ENCODE data around the gene TAF3.

The TAF3 gene

DNA sequence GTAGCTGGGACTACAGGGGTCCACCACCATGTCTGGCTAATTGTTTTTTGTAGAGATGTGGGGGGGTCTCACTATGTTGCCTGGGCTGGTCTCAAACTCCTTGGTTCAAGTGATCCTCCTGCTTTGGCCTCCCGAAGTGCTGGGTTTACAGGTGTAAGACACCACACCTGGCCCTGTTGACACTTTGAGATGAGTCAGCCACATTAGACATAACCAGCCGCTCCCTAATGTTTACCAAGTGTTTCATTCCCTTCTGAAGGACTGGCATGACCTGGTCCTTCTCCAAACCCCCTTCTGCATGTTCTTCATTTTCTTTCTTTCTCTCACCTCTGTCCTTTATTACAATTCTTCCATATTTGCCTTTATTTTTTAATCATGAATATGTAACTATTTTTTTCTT lies 67.8 kb downstream of the TAF3 start:
- no peak for DNase-seq (ENCODE audit: low read depth)

DNA sequence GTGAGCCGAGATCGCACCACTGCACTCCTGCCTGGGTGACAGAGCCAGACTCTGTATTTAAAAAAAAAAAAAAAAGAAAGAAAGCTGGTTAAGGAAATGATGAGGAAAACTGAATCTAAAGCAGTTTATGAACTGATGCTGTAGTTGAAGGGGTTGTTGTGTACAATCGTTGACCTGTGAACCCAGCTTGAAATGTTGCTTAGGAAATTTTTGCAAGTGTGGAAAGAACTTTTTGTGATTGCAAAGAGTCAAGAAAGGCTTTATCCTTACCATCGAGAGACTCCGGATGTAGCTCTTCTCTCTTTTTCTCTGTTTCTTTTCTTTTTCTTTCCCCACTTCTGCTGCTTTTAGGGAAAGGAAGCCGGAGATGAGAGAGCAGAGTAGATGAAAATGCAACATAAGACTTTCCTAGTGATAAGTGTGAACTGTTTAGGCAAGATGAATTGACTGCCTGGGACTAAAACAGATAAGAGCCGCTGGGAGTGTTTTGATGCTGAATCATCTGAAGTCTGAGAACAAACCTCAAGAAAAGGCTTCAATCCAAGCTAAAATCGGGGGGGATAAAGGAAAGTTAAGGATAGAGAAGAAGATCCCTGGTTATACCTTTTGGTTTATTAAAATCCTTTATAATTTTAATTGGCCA lies 69.0 kb downstream of the TAF3 start:
- DNase-seq (ENCODE audit: low read depth): no peak

DNA sequence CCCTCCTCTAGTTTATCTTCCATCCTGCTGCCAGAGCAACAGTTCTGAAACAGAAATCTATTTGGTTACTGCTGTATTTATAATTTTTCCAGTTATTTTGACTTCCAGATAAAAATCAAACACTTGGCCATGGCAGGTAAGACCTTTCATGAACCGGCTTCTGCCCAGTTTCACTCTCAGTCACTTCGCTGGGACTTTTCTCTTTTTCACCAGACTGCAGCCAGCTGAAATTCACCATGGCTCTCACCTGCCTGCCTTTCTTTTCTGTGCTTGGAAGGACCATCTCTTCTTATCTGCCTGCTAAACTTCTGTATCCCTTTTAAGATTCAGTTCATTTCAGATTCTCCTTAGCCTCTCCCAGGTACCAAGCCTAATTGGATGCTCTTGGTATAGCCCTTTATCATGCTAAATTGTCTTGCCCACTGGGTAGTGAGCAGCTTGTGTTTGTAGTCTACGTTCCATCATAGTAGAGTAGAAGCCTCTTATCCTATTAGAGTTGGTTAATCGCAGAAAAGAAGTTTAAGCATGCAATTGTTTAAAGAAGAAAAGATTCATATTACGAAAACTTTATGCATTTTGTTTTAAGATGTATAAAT lies 71.7 kb downstream of the TAF3 start:
- DNase-seq (ENCODE audit: low read depth): no peak

DNA sequence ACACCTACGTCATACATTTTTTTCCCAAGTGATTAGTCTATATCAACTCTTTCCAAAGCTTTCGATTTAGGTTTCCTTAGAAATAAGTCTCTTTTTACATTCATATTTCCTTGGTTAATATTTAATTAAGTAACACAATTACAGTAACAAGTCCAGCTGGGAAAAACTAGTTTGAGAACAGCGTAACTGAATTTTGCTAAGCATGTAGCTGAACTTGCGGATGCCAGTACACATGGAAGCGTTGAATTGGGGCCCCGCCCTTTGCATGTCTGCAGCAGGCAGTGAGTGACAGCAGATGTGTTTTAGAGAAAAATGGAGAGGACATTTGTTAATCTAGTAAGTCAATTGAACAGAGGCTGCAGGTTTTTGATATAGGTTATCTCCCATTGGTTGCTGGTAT lies 72.5 kb downstream of the TAF3 start:
- DNase-seq (ENCODE audit: low read depth): no peak

DNA sequence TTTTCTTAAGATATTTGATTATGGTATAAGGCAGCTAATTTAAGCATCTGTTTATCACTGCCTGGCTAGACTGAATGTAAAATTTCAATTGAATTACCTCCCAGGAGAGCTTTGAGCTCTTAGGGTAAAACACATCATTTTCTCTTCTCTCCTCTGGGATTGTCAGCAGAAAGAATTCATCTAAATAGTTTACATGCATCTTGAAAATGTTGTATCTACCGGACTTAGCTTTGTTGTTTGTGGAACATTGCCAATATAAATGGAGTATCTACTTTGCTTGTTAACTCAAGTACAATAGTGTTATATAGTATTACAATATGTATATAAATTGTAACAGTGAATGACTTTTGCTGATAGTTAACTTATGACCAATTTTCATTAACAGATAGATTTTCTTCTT lies 73.3 kb downstream of the TAF3 start:
- no peak for DNase-seq (ENCODE audit: low read depth)

DNA sequence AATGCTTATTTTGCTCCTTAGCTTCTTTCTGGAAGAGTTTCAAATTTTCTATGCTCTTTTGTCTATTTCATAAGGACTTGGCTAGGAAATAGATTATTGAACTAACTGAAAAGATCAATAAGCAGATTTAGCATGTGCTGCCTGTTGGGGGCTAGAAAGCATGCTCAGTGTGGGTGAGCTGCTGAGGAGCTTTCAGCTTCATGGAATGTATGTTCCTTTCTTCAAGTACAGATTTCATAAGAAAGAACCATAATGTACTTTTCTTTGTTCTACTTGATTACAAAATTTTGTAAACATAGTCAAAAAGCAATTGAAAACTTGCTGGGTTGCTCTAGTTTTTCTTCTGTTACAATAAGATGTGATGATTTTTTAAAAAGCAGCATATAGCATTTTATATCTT lies 73.8 kb downstream of the TAF3 start:
- no peak for DNase-seq (ENCODE audit: low read depth)

DNA sequence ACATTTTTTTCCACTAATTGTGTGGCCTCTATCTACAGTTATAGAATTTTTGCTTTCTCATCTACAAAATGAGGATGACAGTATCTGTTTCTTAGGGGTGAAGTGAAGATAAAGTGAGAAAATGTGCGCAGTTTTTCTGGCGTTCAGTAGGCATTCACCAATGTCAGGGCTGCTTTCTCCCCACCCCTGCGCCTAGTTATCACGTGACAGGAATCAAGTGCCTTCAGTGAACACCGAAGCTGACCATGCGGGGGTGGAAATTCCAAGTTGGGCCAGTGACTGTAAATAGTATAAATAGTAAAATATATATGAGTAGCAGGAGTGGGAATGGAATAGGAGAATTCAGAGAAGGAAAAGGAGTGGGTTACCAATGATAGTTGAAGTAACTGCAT lies 77.4 kb downstream of the TAF3 start:
- DNase-seq (ENCODE audit: low read depth): no peak

DNA sequence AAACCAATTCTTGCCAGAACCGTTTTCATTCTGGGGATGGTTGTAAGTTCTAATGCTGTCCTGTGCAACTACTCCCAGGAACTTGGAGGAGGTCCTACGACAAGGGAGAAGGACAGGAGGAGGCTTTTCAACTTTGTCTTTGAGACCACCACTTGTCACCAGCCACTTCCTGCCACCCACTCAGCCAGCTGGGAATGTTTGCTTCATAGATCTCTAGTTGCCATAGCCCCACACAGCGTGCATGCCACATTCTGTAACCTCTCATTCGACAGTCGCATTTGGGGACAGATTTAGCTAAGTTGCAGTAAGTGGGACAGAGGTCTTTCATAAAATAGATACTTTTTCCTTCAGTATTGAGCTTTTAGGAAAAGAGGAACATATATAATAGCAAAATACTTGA lies 78.0 kb downstream of the TAF3 start:
- no peak for DNase-seq (ENCODE audit: low read depth)

DNA sequence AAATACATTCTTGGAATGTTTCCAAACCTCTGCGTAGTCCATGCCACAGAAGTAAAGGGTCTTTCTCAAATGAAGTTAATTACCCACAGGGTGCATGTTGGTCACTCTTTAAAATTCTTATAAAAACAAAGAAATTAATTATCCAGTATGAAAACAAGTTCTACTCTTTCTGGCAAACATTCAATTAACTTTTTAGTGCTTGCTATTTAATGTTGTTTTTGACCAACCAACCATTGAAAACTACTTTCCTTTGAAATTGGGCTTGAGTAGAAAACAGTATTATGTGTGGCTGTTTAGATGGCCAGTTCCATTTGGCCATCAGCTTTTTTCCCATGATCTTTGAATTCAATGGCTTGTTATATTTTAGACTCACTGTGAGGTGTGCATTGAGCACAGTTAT lies 83.0 kb downstream of the TAF3 start:
- DNase-seq (ENCODE audit: low read depth): no peak

DNA sequence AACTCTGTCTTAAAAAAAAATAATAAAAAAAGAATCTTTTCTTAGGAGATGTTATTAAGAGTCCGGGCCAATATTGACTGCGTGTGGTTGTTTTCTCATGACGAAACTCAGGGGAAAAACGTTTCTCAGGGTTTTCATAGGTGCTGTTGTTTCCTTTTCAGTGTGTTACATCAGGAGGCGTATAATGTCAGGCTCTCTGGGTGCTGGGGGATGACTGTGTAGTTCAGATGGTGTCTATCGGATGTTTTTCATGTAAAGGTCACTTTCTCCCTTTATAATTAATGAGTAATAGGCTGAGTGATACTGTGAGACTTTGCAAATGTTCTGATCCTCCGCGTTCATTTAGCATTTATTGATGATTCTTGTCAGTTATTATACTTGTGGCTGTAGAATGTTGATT lies 84.1 kb downstream of the TAF3 start:
- DNase-seq (ENCODE audit: low read depth): no peak

DNA sequence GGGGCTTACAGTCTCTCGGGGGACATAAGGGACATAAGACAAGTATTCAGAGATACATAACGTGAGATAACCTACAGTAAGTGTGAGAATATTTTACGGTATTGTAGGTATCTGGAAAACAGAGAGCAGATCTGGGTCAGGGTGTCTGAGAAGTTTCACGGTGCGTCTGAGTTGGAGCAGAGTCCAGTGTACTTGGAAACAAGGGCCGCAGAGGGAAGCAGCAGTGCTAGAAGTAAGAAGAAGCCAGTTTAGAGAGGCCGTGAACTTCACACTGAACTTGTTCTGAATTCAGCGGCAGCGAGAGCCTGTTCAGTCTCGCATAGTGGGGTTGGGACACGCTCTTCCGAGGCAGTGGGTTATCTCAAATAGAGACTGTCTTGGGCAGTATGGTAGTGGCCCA lies 85.5 kb downstream of the TAF3 start:
- DNase-seq (ENCODE audit: low read depth): no peak

DNA sequence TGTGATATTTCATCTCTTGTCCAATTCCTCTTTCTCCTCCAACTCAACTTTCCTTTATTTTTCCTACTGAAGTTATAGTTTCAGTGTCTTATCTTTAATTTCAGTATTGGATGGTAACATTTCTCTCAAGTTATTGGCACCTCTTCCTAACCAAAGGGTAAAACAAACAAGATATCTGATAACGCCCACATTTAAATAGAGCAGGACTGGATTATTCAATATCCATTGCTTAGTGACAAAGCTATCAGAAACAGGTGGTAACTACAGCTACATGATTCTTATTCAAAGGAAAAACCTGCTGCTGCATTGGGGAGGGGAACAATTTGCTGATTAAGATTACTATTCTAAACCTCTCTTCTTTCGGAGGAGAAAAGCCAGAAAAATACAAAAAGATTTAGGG lies 87.8 kb downstream of the TAF3 start:
- no peak for DNase-seq (ENCODE audit: low read depth)

DNA sequence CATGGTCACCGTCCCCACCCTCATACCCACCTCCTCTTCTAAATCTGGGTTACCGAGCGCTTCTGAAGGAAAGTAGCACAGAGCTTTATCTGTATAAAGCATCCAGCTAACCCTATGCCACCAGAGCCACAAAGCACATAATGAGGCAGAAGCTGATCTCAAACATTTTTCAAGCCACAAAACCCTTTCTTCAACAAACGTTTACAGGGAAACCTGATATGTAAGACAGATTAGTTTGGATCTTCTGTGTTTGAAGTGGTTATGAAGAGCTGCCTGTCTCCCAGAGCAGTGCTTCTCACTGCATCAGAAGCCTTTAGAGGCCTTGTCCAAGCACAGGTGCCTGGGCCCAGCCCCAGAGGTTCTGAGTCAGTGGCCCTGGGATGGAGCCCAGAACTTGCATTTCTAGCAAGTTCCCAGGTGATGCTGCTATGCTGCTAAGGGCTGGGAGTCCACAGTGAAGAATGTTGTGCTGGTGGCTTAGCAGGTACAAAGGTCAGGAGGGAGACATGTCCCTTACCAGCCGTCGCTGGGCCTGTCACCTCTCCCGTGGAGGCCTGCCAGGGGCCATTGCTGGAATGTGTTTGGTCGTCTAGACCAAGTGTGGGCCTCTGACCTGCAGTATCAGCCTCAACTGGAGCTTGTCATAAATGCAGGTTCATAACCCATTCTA lies 90.4 kb downstream of the TAF3 start:
- DNase-seq (ENCODE audit: low read depth): no peak

DNA sequence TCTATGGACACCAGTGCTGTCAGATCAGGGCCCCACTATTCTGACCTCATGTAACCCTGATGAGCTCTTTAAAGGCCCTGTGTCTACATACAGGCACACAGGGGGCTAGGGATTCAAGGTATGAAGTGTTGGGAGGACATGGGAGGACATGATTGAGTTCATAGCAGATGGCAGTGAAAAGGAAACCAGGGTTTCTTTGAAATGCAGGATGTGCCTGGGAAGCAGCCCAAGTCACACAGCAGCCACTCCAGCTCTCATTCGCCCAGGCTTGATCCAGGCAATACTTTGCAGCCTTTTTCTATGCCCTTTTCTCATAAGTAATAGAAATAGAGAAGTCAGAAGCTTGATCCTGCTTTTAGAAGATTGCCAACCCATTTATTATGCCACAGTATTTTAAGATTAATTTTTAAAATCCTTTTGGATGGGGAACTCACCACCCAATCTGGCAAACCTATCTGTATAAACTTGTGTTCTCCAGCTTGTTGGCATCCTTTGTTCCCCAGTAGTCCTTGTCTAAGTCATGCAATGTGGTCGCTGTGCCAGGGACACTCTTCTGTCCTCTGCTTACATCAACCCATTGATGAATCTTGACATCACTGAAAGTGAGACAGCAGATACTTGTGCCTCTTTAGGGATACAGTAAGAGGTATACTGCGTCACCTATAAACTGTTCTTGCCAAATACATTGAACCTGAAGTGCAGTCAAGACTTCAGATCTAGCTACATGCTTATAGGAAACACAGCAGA lies 95.0 kb downstream of the TAF3 start:
- DNase-seq (ENCODE audit: low read depth): no peak

DNA sequence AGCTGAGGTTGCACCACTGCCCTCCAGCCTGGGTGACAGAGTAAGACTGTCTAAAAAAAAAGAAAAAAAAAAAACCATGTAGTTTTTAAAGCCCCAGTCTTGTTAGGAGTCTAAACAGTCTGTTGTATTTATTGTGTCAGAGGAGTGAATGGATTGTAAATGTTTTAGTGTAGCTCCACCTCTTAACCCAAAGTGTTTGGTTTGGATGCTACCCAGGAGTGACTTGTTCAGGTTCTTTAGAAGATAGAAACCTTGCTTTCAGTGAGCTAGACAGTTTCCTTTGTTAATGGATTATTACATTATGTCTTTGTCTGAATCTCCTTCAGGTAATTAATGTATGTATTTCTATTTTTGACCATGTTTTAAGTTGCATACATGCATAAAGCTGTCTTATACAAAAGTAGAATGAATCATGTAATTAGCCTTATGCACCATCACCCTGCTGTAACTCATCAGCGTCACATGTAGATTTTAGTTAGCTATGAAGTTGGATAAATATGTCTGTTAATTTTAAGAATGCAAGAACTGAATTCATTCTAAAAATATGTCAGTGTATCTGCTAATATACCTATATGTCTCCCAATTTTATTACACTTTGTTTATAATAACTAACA lies 97.7 kb downstream of the TAF3 start:
- no peak for DNase-seq (ENCODE audit: low read depth)

DNA sequence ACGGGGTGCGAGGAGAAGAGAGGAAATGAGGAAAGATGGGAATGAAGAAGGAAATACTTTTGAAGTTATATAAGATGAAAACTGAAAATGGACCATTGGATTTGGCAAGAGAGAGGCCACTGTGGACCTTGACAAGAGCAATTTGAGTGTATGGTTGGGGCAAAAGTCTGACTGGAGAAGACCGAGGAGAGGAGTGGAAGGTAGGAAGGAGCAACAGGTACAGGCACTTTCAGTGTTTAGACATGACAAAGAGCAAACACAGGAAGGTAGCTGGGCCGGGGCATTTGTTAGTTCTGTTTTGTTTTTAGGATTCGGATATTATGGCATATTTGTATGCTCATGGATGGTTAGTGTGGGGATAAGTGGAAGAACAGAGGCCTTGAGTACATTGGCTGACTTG lies 99.4 kb downstream of the TAF3 start:
- DNase-seq (ENCODE audit: low read depth): no peak

DNA sequence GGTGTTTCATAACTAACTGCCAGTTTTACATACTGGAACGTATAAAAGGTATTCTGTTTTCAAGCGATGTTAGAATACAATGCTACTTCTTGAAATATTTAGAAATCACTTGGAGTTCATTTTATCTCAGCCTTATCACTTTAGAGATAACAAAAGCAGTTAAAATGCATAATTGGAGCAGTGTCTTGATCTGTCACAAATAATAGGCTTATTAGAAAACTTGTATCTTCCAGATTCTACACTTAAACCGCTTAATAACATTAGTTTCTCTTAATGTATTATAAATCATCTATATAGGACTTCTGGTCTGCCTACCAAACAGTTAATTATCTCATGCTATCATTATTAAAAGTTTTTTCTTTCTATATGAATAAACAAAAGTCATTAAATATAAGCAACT lies 104.4 kb downstream of the TAF3 start:
- no peak for DNase-seq (ENCODE audit: low read depth)

DNA sequence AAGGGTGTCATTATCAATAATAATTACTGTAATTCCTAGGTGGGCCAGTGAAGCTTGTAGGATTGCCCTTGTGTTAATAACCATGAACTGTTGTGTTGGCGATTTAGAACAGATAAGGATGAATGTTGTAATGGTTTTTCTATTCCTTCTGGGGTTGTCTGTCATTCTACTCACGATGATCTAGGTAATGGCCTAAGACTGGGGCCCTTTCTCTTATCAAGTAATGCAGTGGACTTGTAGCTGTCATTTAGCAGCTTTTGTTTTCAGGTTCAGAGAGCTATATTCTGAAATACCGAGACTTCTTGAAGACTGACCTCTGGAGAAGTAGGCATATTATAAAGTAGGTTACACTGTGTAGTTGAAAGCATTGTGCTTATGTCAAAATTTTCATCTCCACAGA lies 110.2 kb downstream of the TAF3 start:
- no peak for DNase-seq (ENCODE audit: low read depth)

DNA sequence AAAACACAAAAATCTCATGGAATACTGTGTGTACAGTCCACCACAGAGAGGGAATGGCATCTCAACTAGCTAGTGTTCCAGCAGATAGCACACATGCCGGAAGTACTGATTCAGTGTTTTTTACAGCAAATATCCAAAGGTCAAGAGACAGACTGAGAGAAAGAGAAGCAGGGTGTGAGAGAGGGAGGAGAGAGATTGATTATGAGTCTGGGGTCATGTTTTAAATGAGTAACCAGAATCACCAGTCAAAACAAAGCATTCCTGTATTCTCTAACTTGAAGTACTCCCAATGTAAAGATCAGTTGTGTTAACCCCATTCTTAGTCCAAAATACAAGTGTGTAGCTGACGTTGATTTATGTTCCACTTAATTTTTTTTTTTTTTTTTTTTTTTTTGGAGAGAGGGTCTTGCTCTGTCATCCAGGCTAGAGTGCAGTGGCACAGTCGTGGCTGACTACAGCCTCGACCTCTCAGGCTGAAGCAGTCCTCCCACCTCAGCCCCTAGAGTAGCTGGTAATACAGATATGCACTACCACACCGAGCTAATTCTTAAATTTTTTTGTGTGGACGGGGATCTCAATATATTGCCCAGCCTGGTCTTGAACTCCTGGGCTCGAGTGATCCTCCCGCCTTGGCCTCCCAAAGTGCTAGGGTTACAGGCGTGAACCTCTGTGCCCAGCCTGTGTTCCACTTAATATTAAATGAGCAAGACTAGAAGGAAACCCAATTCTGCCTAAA lies 114.2 kb downstream of the TAF3 start:
- no peak for DNase-seq (ENCODE audit: low read depth)

DNA sequence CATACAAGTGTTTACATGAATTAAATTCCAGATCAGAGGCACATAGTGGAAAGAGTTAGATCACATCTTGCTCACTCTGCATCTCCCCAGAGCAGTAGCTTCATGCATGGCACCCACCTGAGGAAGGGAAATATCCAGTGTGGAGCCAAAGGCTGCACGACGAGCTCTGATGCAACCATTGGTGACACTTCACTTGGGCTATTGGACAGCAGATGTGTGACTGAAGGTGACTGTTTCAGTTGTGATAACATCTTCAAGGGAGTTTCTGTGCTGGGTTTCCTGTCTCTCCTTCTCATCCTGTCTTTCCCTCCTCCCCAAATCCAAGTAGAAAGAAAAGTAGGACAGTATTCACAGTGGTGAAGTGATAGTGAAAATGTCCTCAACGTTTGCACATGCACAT lies 115.0 kb downstream of the TAF3 start:
- no peak for DNase-seq (ENCODE audit: low read depth)

DNA sequence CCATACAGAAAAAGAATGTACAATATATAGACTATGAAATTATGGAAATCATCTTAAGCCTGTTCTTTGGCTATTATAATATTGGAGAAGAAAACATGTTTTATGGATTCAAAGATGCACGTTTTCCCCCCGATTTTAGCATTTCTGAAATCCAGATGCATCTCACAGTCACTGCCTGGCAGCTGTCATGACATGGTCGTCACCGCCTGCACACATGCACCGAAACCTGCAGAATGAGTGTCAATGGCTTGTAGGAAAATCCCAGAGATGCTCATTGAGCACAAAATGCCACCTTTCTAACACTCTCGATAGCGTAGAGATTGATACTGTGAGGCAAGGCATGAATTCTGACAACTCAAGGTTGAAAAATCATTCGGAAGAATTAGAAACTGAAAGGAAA lies 115.5 kb downstream of the TAF3 start:
- DNase-seq (ENCODE audit: low read depth): no peak

DNA sequence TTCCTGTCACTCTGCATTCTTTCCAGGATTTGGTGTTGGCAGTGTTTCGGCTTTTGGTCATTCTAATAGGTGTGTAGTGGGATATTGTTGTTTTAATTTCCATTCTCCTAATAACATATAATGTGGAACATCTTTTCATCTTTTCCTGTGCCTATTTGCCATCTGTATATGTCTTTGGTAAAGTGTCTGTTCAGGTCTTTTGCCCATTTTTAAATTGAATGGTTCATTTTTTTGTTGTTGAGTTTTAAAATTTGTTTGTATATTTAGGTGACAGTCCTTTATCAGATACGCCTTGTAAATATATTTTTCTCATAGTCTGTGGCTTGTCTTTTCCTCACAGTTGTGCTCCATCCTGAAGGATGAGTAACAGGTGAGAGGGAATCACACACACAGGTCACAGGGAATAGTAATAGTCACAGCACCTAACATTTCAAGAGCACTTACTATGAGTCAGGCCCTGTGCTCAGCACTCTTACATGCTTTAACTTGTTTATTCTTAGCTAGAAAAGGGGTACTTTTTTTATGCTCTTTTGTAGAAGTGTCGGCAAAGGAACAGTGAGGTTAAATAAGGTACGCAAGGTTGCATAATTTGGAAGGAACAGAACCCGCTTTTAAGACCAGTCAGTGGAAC lies 119.1 kb downstream of the TAF3 start:
- DNase-seq (ENCODE audit: low read depth): no peak
